GM12872 (cell line): ENCODE measurements around the gene SLC7A8.

Experiments
- CTCF ChIP-seq: IDR thresholded peaks from 3 replicates; pipeline ENCODE4 v1.5.1; 2011; ENCODE audit warnings: low read depth, mild to moderate bottlenecking, low read length, moderate library complexity; ENCODE audit not compliant: insufficient read depth

Gene SLC7A8

GRCh38 chr14:23118506-23119362 is 64.7 kb downstream of the SLC7A8 start, which contains the start of gene CEBPE:
Gene CEBPE, minus strand, starts transcription at chr14:23119255. Its CDS starts 164 bp downstream, at chr14:23119091.
- no peak for TF ChIP-seq CTCF

GRCh38 chr14:23117371-23118020 is 66.0 kb downstream of the SLC7A8 start:
- TF ChIP-seq CTCF = no peak

- TF ChIP-seq CTCF = no peak
Measured at GRCh38 chr14:23115918-23116317, 67.5 kb downstream of the SLC7A8 start.

- no peak for TF ChIP-seq CTCF
Measured at GRCh38 chr14:23115039-23115731, 68.3 kb downstream of the SLC7A8 start.

- TF ChIP-seq CTCF = no peak
Measured at GRCh38 chr14:23114669-23115038, 68.8 kb downstream of the SLC7A8 start.

GRCh38 chr14:23114120-23114458 is 69.4 kb downstream of the SLC7A8 start:
- no peak for TF ChIP-seq CTCF

- no peak for TF ChIP-seq CTCF
Measured at GRCh38 chr14:23113431-23114119, 69.9 kb downstream of the SLC7A8 start.
